Panc1 (cell line): ENCODE measurements around the gene TLE4. TPM values are rescaled to one million over a fixed set of nuclear protein-coding genes. Genes with fewer than 3 reads are reported as not detected.

ENCODE experiments used
- ATAC-seq: fragments of 200-7000 bp; cut with Tn5 transposase; 2 replicates; pipeline ENCODE4 v1.9.1; 2020; ENCODE audit warnings: mild to moderate bottlenecking, moderate library complexity
- BruUV-seq: library from RNA; stranded (reverse); fragments of 400-500 nt; replicated peaks from 2 replicates; lab custom pipeline; 2021; lab: Mats Ljungman, UMichigan
- CTCF ChIA-PET: fragments of 300-600 bp; sonication (Branson Sonifier 250); formaldehyde crosslinking; loops from one replicate; lab custom pipeline; 2022; ENCODE audit warnings: antibody characterized with exemption; lab: Charles Lee
- POLR2A ChIA-PET: fragments of 300-600 bp; sonication (Branson Sonifier 250); formaldehyde crosslinking; loops from one replicate; lab custom pipeline; 2022; ENCODE audit warnings: antibody characterized with exemption; lab: Charles Lee
- DNase-seq: peaks from one replicate; pipeline ENCODE4 v3.0.0-alpha.2; 2010; ENCODE audit warnings: low read depth, low spot score
- H3K27ac ChIP-seq: 2 replicates; pipeline ENCODE4 v1.5.1; 2011; ENCODE audit warnings: mild to moderate bottlenecking, low read length, inconsistent platforms
- H3K27me3 ChIP-seq: fragments of 200-500 bp; sonication (Bioruptor generic); 2 replicates; pipeline ENCODE4 v1.6.0; 2014; ENCODE audit warnings: low read length, inconsistent platforms; ENCODE audit not compliant: control insufficient read depth, insufficient read depth
- H3K36me3 ChIP-seq: fragments of 200-500 bp; sonication (Bioruptor generic); 2 replicates; pipeline ENCODE4 v1.5.1; 2014; ENCODE audit warnings: inconsistent platforms, mild to moderate bottlenecking, low read length, moderate library complexity; ENCODE audit not compliant: control insufficient read depth, insufficient read depth
- H3K4me1 ChIP-seq: 2 replicates; pipeline ENCODE4 v1.5.1; 2011; ENCODE audit warnings: inconsistent platforms, mild to moderate bottlenecking, low read length, moderate library complexity; ENCODE audit not compliant: control insufficient read depth, insufficient read depth
- H3K4me3 ChIP-seq, 2 experiments: 2 replicates each; pipeline ENCODE4 v1.5.1; 2011 to 2012; ENCODE audit warnings: low read depth in 2 of 2, low read length in 2 of 2, mild to moderate bottlenecking in 2 of 2, inconsistent platforms in 1 of 2, moderate library complexity in 1 of 2
- H3K9me3 ChIP-seq: fragments of 200-500 bp; sonication (Bioruptor generic); 2 replicates; pipeline ENCODE4 v1.5.1; 2014; ENCODE audit warnings: low read depth, mild to moderate bottlenecking, inconsistent platforms, low read length, moderate library complexity; ENCODE audit not compliant: control insufficient read depth, insufficient read depth
- CTCF ChIP-seq: fragments of 450-650 bp; IDR thresholded peaks from 2 replicates; pipeline ENCODE4 v1.5.1; 2017; ENCODE audit warnings: mild to moderate bottlenecking
- POLR2AphosphoS5 ChIP-seq: IDR thresholded peaks from 2 replicates; pipeline ENCODE4 v1.6.1; 2012; ENCODE audit warnings: mild to moderate bottlenecking, low read depth, low read length, moderate library complexity
- REST ChIP-seq, 2 experiments: IDR thresholded peaks; 2 replicates each; pipeline ENCODE4 v1.6.1; 2011 to 2012; ENCODE audit warnings: low read depth in 2 of 2, control low read depth in 1 of 2, low read length in 1 of 2, mild to moderate bottlenecking in 1 of 2, moderate library complexity in 1 of 2; ENCODE audit not compliant: insufficient read depth in 1 of 2
- SIN3A ChIP-seq: IDR thresholded peaks from 2 replicates; pipeline ENCODE4 v1.6.1; 2012; ENCODE audit warnings: low read depth, mild to moderate bottlenecking, low read length, moderate library complexity, borderline replicate concordance; ENCODE audit not compliant: insufficient read depth
- TCF7L2 ChIP-seq: IDR thresholded peaks from 2 replicates; pipeline ENCODE4 v1.6.1; 2011; ENCODE audit warnings: mild to moderate bottlenecking, low read depth, low read length, inconsistent platforms
- in situ Hi-C: cut with HindIII; loops from 2 replicates; pipeline ENCODE4 v1.10.0; 2016; ENCODE audit warnings: low sequenced_read_pairs, low pct_unique_long_range_greater_than_20kb
- intact Hi-C: fragments of 100-400 bp; cut with micrococcal nuclease; formaldehyde crosslinking; loops from one replicate; pipeline ENCODE4 v1.10.0; 2022; ENCODE audit not compliant: unreplicated experiment
- total RNA-seq: library from RNA; stranded (reverse); gene quantifications from one replicate; pipeline ENCODE4 v1.2.1, GENCODE V29; 2021; ENCODE audit not compliant: unreplicated experiment

Gene TLE4
- total RNA-seq, 1 experiment from 2014 or later: 8.7 TPM

GRCh38 chr9:79674052-79674777, 102.5 kb downstream of the TLE4 start:
- CTCF ChIA-PET: interaction anchor here (0.6 kb wide), 1 partner anchor 61 kb away, joined by 6 read pairs; no protein-coding TSS in a partner anchor

GRCh38 chr9:79681576-79681975, 109.8 kb downstream of the TLE4 start:
- ChIA-PET POLR2A (no interaction called here), CTCF (no interaction called here)
- no peak for ATAC-seq
- DNase-seq: no peak
- intact Hi-C loops: no loop called here
- no TSS peak for BruUV-seq
- H3K27me3 ChIP-seq: no peaks in the 10 kb centered on the region
- no peaks in the 10 kb centered on the region for H3K9me3 ChIP-seq
- TF ChIP-seq SIN3A (no peak), TCF7L2 (no peak), CTCF (no peak), REST (IDR thresholded peaks at IDR 0.05; ENCODE audit: insufficient read depth in 1 of 2, low read depth in 2 of 2, low read length in 1 of 2) (no peak), POLR2AphosphoS5 (no peak)
- no peaks in the 10 kb centered on the region for H3K4me1 ChIP-seq
- H3K27ac ChIP-seq: no peak overlapping the region
- in situ Hi-C loops: no loop called here
- no peaks in the 10 kb centered on the region for H3K36me3 ChIP-seq
- no peak overlapping the region for H3K4me3 ChIP-seq

More at GRCh38 chr9:79674052-79674777, 102.5 kb downstream of the TLE4 start:
- Histone ChIP-seq H3K36me3 (no peaks in the 10 kb centered on the region), H3K27ac (no peak overlapping the region), H3K4me3 (no peak overlapping the region), H3K4me1 (no peaks in the 10 kb centered on the region), H3K27me3 (no peaks in the 10 kb centered on the region), H3K9me3 (no peaks in the 10 kb centered on the region)
- intact Hi-C loops (no loop called here), in situ Hi-C loops (no loop called here)
- DNase-seq: no peak
- POLR2A ChIA-PET: no interaction called here
- TF ChIP-seq TCF7L2 (no peak), SIN3A (no peak), REST (IDR thresholded peaks at IDR 0.05; ENCODE audit: insufficient read depth in 1 of 2, low read depth in 2 of 2, low read length in 1 of 2) (no peak), CTCF (no peak), POLR2AphosphoS5 (no peak)
- ATAC-seq: no peak
- BruUV-seq: no TSS peak
